Lower lobe of right lung (tissue), 2 donors: ENCODE measurements around the gene DNM3. TPM values are rescaled to one million over a fixed set of nuclear protein-coding genes. Genes with fewer than 3 reads are reported as not detected.

Source experiments
- ATAC-seq, 2 donors: fragments of 200-7000 bp; cut with Tn5 transposase; one replicate each; pipeline ENCODE4 v1.9.1; 2020 to 2022; ENCODE audit warnings: mild to moderate bottlenecking in 2 of 2, moderate library complexity in 2 of 2
- DNase-seq: peaks from one replicate; pipeline ENCODE4 v3.0.0-alpha.2; 2020
- H3K27ac ChIP-seq: fragments of 200-600 bp; one replicate; pipeline ENCODE4 v1.8.0; 2022
- H3K27me3 ChIP-seq: fragments of 200-600 bp; one replicate; pipeline ENCODE4 v1.8.0; 2022; ENCODE audit warnings: low read depth
- H3K36me3 ChIP-seq: fragments of 200-600 bp; one replicate; pipeline ENCODE4 v1.8.0; 2022; ENCODE audit warnings: mild to moderate bottlenecking
- H3K4me1 ChIP-seq: fragments of 200-600 bp; one replicate; pipeline ENCODE4 v1.8.0; 2022
- H3K4me3 ChIP-seq: fragments of 200-600 bp; one replicate; pipeline ENCODE4 v1.8.0; 2022; ENCODE audit warnings: mild to moderate bottlenecking
- H3K9me3 ChIP-seq: fragments of 200-600 bp; one replicate; pipeline ENCODE4 v1.8.0; 2022
- intact Hi-C: fragments of 100-400 bp; cut with DNase I; formaldehyde crosslinking; loops from one replicate; pipeline ENCODE4 v1.11.0; 2022
- total RNA-seq: library from RNA; stranded (reverse); fragmentation: NEBNext Ultra II Directional; extraction: Animal tissue kit (Norgen Biotek cat#: 25700); gene quantifications from one replicate; pipeline ENCODE4 v1.2.1, GENCODE V29; 2021
- TF ChIP-seq, protein P1 (sequence below): fragments of 200-600 bp; IDR thresholded peaks from one replicate; pipeline ENCODE4 v1.8.0; 2022; ENCODE audit warnings: antibody characterized with exemption, mild to moderate bottlenecking
- donor health status: DM: no; HTN: yes; CAD: no; lungs with severe emphysema.

DNM3 gene
- total RNA-seq, 1 donor from 2014 or later = 12.4 TPM

GRCh38 chr1:172177849-172178248 is 336.6 kb downstream of the DNM3 start:
- Histone ChIP-seq H3K4me1 (peaks cover 18% of the 10 kb centered on the region), H3K4me3 (no peak overlapping the region), H3K27me3 (no peaks in the 10 kb centered on the region), H3K36me3 (no peaks in the 10 kb centered on the region), H3K27ac (no peak overlapping the region), H3K9me3 (no peaks in the 10 kb centered on the region)
- intact Hi-C loops = no loop called here
- DNase-seq = no peak
- ATAC-seq = peak; percentile 79 to 86
- TF ChIP-seq, protein P1, sequence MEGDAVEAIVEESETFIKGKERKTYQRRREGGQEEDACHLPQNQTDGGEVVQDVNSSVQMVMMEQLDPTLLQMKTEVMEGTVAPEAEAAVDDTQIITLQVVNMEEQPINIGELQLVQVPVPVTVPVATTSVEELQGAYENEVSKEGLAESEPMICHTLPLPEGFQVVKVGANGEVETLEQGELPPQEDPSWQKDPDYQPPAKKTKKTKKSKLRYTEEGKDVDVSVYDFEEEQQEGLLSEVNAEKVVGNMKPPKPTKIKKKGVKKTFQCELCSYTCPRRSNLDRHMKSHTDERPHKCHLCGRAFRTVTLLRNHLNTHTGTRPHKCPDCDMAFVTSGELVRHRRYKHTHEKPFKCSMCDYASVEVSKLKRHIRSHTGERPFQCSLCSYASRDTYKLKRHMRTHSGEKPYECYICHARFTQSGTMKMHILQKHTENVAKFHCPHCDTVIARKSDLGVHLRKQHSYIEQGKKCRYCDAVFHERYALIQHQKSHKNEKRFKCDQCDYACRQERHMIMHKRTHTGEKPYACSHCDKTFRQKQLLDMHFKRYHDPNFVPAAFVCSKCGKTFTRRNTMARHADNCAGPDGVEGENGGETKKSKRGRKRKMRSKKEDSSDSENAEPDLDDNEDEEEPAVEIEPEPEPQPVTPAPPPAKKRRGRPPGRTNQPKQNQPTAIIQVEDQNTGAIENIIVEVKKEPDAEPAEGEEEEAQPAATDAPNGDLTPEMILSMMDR = no peak

DNA sequence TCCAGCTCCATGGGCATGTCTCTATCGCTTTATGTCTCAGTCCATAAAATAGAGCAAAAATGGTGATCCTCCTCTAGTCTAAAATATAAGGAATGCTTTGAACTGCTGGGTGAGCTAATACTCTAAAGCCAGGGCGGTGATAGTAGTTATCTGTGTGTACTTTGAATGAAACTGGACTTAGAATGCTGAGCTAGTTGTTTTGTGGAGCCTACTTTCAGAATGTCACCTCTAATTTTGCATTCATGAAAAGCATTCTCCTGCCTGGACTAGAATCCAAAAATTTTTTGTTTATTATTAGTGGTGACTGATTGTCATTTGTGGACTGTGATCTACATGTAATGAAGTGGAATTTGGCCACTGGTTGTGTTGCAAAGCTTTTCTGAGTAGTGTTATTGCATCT is 337.6 kb downstream of the DNM3 start:
- DNase-seq (no peak), ATAC-seq (no peak)
- Histone ChIP-seq H3K4me3 (no peak overlapping the region), H3K36me3 (no peaks in the 10 kb centered on the region), H3K4me1 (peaks cover 18% of the 10 kb centered on the region), H3K9me3 (no peaks in the 10 kb centered on the region), H3K27ac (no peak overlapping the region), H3K27me3 (no peaks in the 10 kb centered on the region)
- intact Hi-C loops = no loop called here
- TF ChIP-seq, protein P1 = no peak

- Histone ChIP-seq H3K27me3 (no peaks in the 10 kb centered on the region), H3K27ac (peak overlapping the region; percentile 72), H3K36me3 (no peaks in the 10 kb centered on the region), H3K9me3 (no peaks in the 10 kb centered on the region), H3K4me1 (peaks cover 22% of the 10 kb centered on the region), H3K4me3 (no peak overlapping the region)
- TF ChIP-seq, protein P1 = no peak
- intact Hi-C loops = no loop called here
- DNase-seq (no peak), ATAC-seq (no peak)
These were observed 338.6 kb downstream of the DNM3 start for GRCh38 chr1:172179918-172180317.

DNA sequence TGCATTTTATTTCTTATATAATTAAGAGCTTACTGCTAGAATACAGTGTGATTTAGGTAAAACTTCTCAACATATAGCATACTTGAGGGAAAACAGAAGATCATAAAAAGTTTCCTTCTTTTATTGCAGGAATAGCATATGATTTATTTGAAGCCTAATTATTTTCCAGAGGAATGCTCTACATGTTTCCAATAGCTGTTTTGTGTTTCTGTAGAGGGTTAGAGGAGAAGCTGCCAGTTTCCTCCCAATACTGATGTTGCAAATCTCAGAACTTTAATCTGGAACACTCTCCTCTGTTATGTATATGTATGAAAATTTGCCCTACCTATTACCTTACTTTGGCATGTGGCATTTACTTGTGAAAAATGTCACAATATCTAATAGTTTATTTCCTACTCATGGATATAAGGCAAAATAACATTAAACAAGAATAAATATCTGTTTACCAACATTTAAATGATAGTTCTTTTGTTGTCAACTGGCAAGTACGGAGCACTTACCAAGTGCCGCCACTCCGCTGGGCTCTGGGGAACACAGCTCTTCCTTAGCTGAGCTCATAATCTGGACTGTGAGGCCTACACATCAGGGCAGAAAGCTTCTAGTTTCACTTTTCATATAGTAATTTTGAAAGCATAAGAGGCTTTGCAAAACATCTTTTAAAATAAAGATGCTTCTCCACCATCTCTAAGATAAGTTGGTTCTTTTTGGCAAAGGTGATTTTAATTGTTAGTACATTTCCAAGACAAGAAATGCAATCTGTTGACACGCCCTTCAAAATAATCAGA is 339.4 kb downstream of the DNM3 start:
- intact Hi-C loops = no loop called here
- Histone ChIP-seq H3K27ac (peak overlapping the region; percentile 72), H3K4me3 (peak overlapping the region; percentile 23), H3K27me3 (no peaks in the 10 kb centered on the region), H3K36me3 (no peaks in the 10 kb centered on the region), H3K4me1 (peaks cover 30% of the 10 kb centered on the region), H3K9me3 (no peaks in the 10 kb centered on the region)
- peak; percentile 53 for DNase-seq
- TF ChIP-seq, protein P1 = no peak
- peak; percentile 79 to 81 for ATAC-seq

- Histone ChIP-seq H3K4me1 (peaks cover 34% of the 10 kb centered on the region), H3K27me3 (no peaks in the 10 kb centered on the region), H3K27ac (no peak overlapping the region), H3K36me3 (no peaks in the 10 kb centered on the region), H3K4me3 (no peak overlapping the region), H3K9me3 (no peaks in the 10 kb centered on the region)
- intact Hi-C loops = no loop called here
- TF ChIP-seq, protein P1 = no peak
- ATAC-seq (no peak), DNase-seq (no peak)
These were observed 343.4 kb downstream of the DNM3 start for GRCh38 chr1:172184506-172185191.
